Measurements from ENCODE around the gene GBE1.
A peak's percentile ranks its signal among the peaks of the same experiment; 100 is the strongest.

Gene GBE1

DNA sequence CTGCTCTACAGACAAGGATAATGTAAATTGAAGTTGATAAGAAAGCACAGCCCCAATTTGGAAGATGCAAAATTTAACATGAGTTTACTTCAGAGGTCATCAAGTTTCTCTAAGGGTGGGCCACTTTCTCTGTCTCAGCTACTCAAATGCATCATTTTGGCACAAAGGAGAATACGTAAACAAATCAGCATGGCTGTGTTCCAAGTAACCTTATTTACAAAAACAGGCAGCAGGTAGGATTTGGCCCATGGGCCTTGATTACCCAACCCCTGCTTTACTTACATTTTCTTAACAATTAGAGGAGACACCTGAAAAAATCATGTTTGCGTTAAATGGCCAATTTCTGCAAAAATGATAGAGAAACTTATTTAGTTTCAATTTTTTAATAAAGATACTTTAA lies 181.7 kb downstream of the GBE1 start:
- Histone ChIP-seq H3K4me1 (ENCODE audit: control extremely low read depth in 1 of 4, control insufficient read depth in 4 of 4, insufficient read depth in 4 of 4, low read length in 3 of 4) (no peaks in the 10 kb centered on the region), H3K36me3 (ENCODE audit: control insufficient read depth in 4 of 4, insufficient read depth in 4 of 4, low read length in 3 of 4) (peaks cover 2 to 6% (median 5%) of the 10 kb centered on the region in 4 experiments), H3K9me3 (ENCODE audit: control extremely low read depth in 1 of 5, control insufficient read depth in 4 of 5, insufficient read depth in 2 of 5, low read depth in 1 of 5, low read length in 4 of 5) (no peaks in the 10 kb centered on the region), H3K27ac (ENCODE audit: insufficient read depth in 1 of 2, low read depth in 1 of 2, low read length in 2 of 2, poor library complexity in 1 of 2, severe bottlenecking in 2 of 2) (no peak overlapping the region), H3K4me3 (ENCODE audit: control insufficient read depth in 1 of 7, extremely low read depth in 1 of 7, insufficient read depth in 4 of 7, low read depth in 2 of 7, low read length in 6 of 7) (no peak overlapping the region), H3K27me3 (replicated peaks in 2 of 5; ENCODE audit: control insufficient read depth in 4 of 5, insufficient read depth in 5 of 5, low read length in 4 of 5) (no peaks in the 10 kb centered on the region)
- ChIA-PET CTCF (interaction anchor here (4.8 kb wide), 1 partner anchor 64 kb away, joined by 37 read pairs; no protein-coding TSS in a partner anchor), POLR2A (no interaction called here)
- no peak for DNase-seq
- 89% methylated on average over 1 of the region's 2 CpGs for WGBS (ENCODE audit: insufficient coverage)

DNA sequence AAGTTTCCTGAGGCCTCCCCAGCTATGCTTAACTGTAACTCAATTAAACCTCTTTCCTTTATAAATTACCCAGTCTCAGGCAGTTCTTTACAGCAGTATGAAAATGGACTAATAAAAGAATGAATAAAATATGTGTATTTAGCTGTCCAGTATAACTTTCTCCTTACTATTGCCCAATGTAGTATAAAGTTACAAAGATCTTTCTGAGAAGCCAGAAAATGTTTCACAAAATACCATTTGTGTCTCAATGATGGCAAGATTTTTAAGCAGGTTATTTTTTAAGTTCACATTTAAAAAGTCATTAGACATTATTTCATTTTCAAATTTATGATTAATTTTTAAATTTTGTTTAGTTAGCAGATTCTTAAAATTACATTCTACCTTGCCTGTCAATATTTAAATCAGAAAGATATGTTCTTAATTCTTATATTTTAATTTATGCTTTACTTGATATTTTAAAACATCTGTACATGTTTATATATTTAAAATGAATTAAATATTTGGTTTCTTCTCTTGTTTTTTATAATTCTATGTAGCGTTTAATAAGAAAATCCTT lies 189.2 kb downstream of the GBE1 start:
- CTCF ChIA-PET, result interaction anchor here (1.9 to 3.1 kb wide), 2 partner anchors 9 to 10 kb away, joined by 6 to 9 read pairs; no protein-coding TSS in a partner anchor
- WGBS (ENCODE audit: insufficient coverage), result no CpG with 5 or more reads among the region's 1 CpG

DNA sequence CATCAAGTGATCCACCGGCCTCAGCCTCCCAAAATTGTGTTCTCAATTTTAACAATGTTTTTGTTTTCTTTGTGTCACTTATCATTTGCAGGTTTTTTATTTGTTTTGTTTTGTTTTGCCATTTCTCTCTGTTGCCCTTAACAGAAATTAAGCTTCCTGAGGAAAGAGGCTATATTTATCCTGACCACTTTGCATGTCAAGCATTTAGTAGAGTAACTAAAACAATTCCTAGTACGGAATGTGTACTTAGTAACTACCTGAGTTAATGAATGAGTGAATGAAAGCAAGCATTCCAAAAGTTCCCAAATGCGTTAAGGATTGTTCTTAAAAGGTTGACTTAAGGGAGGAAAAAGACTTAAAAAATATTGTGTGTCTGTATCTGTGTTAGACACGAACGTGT lies 193.1 kb downstream of the GBE1 start:
- POLR2A ChIA-PET, result no interaction called here
- Histone ChIP-seq H3K4me1 (ENCODE audit: control extremely low read depth in 1 of 4, control insufficient read depth in 4 of 4, insufficient read depth in 4 of 4, low read length in 3 of 4) (no peaks in the 10 kb centered on the region), H3K27me3 (replicated peaks in 2 of 5; ENCODE audit: control insufficient read depth in 4 of 5, insufficient read depth in 5 of 5, low read length in 4 of 5) (no peaks in the 10 kb centered on the region), H3K27ac (ENCODE audit: insufficient read depth in 1 of 2, low read depth in 1 of 2, low read length in 2 of 2, poor library complexity in 1 of 2, severe bottlenecking in 2 of 2) (no peak overlapping the region), H3K36me3 (ENCODE audit: control insufficient read depth in 4 of 4, insufficient read depth in 4 of 4, low read length in 3 of 4) (peaks cover 0 to 16% (median 3%) of the 10 kb centered on the region in 4 experiments), H3K4me3 (ENCODE audit: control insufficient read depth in 1 of 7, extremely low read depth in 1 of 7, insufficient read depth in 4 of 7, low read depth in 2 of 7, low read length in 6 of 7) (no peak overlapping the region), H3K9me3 (ENCODE audit: control extremely low read depth in 1 of 5, control insufficient read depth in 4 of 5, insufficient read depth in 2 of 5, low read depth in 1 of 5, low read length in 4 of 5) (peaks cover 0 to 13% (median 6%) of the 10 kb centered on the region in 5 experiments)
- no peak for DNase-seq
- 96% methylated on average over 3 of the region's 5 CpGs for WGBS (ENCODE audit: insufficient coverage)
- CTCF ChIA-PET, result interaction anchor here (2.2 kb wide), 1 partner anchor 13 kb away, joined by 7 read pairs; no protein-coding TSS in a partner anchor

More for the DNA sequence above, 189.2 kb downstream of the GBE1 start:
- POLR2A ChIA-PET, result no interaction called here
- peaks cover 0 to 7% (median 3%) of the 10 kb centered on the region in 4 experiments for H3K36me3 ChIP-seq (ENCODE audit: control insufficient read depth in 4 of 4, insufficient read depth in 4 of 4, low read length in 3 of 4)
- no peaks in the 10 kb centered on the region for H3K27me3 ChIP-seq (replicated peaks in 2 of 5; ENCODE audit: control insufficient read depth in 4 of 5, insufficient read depth in 5 of 5, low read length in 4 of 5)
- H3K27ac ChIP-seq (ENCODE audit: insufficient read depth in 1 of 2, low read depth in 1 of 2, low read length in 2 of 2, poor library complexity in 1 of 2, severe bottlenecking in 2 of 2), result no peak overlapping the region
- H3K4me1 ChIP-seq (ENCODE audit: control extremely low read depth in 1 of 4, control insufficient read depth in 4 of 4, insufficient read depth in 4 of 4, low read length in 3 of 4), result no peaks in the 10 kb centered on the region
- H3K9me3 ChIP-seq (ENCODE audit: control extremely low read depth in 1 of 5, control insufficient read depth in 4 of 5, insufficient read depth in 2 of 5, low read depth in 1 of 5, low read length in 4 of 5), result no peaks in the 10 kb centered on the region
- no peak for DNase-seq
- H3K4me3 ChIP-seq (ENCODE audit: control insufficient read depth in 1 of 7, extremely low read depth in 1 of 7, insufficient read depth in 4 of 7, low read depth in 2 of 7, low read length in 6 of 7), result no peak overlapping the region

- CTCF ChIA-PET, result interaction anchor here (1.5 kb wide), 1 partner anchor 17 kb away, joined by 4 read pairs; no protein-coding TSS in a partner anchor
- no peak overlapping the region for H3K4me3 ChIP-seq (ENCODE audit: control insufficient read depth in 1 of 7, extremely low read depth in 1 of 7, insufficient read depth in 4 of 7, low read depth in 2 of 7, low read length in 6 of 7)
- H3K27me3 ChIP-seq (replicated peaks in 2 of 5; ENCODE audit: control insufficient read depth in 4 of 5, insufficient read depth in 5 of 5, low read length in 4 of 5), result no peaks in the 10 kb centered on the region
- H3K9me3 ChIP-seq (ENCODE audit: control extremely low read depth in 1 of 5, control insufficient read depth in 4 of 5, insufficient read depth in 2 of 5, low read depth in 1 of 5, low read length in 4 of 5), result peaks cover 0 to 13% (median 6%) of the 10 kb centered on the region in 5 experiments
- WGBS (ENCODE audit: insufficient coverage), result 100% methylated on average over 1 of the region's 2 CpGs
- H3K36me3 ChIP-seq (ENCODE audit: control insufficient read depth in 4 of 4, insufficient read depth in 4 of 4, low read length in 3 of 4), result peaks cover 0 to 16% (median 5%) of the 10 kb centered on the region in 4 experiments
- no peaks in the 10 kb centered on the region for H3K4me1 ChIP-seq (ENCODE audit: control extremely low read depth in 1 of 4, control insufficient read depth in 4 of 4, insufficient read depth in 4 of 4, low read length in 3 of 4)
- DNase-seq, result no peak
- H3K27ac ChIP-seq (ENCODE audit: insufficient read depth in 1 of 2, low read depth in 1 of 2, low read length in 2 of 2, poor library complexity in 1 of 2, severe bottlenecking in 2 of 2), result no peak overlapping the region
- POLR2A ChIA-PET, result no interaction called here
Measured at GRCh38 chr3:81565041-81565440, 196.4 kb downstream of the GBE1 start.

- no peak overlapping the region for H3K4me3 ChIP-seq (ENCODE audit: control insufficient read depth in 1 of 7, extremely low read depth in 1 of 7, insufficient read depth in 4 of 7, low read depth in 2 of 7, low read length in 6 of 7)
- POLR2A ChIA-PET, result no interaction called here
- H3K27ac ChIP-seq (ENCODE audit: insufficient read depth in 1 of 2, low read depth in 1 of 2, low read length in 2 of 2, poor library complexity in 1 of 2, severe bottlenecking in 2 of 2), result no peak overlapping the region
- DNase-seq, result no peak
- peaks cover 0 to 11% (median 8%) of the 10 kb centered on the region in 4 experiments for H3K4me1 ChIP-seq (ENCODE audit: control extremely low read depth in 1 of 4, control insufficient read depth in 4 of 4, insufficient read depth in 4 of 4, low read length in 3 of 4)
- CTCF ChIA-PET, result no interaction called here
- peaks cover 0 to 6% (median 0%) of the 10 kb centered on the region in 4 experiments for H3K36me3 ChIP-seq (ENCODE audit: control insufficient read depth in 4 of 4, insufficient read depth in 4 of 4, low read length in 3 of 4)
- H3K27me3 ChIP-seq (replicated peaks in 2 of 5; ENCODE audit: control insufficient read depth in 4 of 5, insufficient read depth in 5 of 5, low read length in 4 of 5), result no peaks in the 10 kb centered on the region
- peaks cover 0 to 1% (median 0%) of the 10 kb centered on the region in 5 experiments for H3K9me3 ChIP-seq (ENCODE audit: control extremely low read depth in 1 of 5, control insufficient read depth in 4 of 5, insufficient read depth in 2 of 5, low read depth in 1 of 5, low read length in 4 of 5)
- no CpG with 5 or more reads among the region's 1 CpG for WGBS (ENCODE audit: insufficient coverage)
Measured at GRCh38 chr3:81558106-81558505, 203.3 kb downstream of the GBE1 start.

DNA sequence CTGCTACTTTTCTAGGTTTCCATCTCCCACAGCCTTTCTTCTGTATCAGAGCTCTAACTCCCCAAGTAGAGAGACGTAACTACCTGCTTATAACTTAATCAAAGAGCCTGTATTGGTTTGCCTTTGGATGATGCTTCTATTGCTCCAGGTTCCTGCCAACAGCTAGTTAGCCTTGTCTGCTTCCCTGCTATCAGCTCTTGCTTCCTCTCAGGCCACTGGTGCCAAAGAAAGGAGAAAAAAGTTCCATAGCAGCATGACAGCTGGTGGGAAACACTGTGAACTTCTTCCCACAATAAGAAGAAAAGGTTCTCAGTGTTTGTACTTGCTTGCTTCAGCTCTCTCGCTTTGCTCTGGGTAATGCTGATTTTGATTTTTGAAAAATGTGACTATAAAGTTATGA lies 206.6 kb downstream of the GBE1 start:
- 100% methylated on average over 1 of the region's 2 CpGs for WGBS (ENCODE audit: insufficient coverage)
- Histone ChIP-seq H3K9me3 (ENCODE audit: control extremely low read depth in 1 of 5, control insufficient read depth in 4 of 5, insufficient read depth in 2 of 5, low read depth in 1 of 5, low read length in 4 of 5) (peaks cover 0 to 8% (median 0%) of the 10 kb centered on the region in 5 experiments), H3K4me3 (ENCODE audit: control insufficient read depth in 1 of 7, extremely low read depth in 1 of 7, insufficient read depth in 4 of 7, low read depth in 2 of 7, low read length in 6 of 7) (no peak overlapping the region), H3K36me3 (ENCODE audit: control insufficient read depth in 4 of 4, insufficient read depth in 4 of 4, low read length in 3 of 4) (peaks cover 0 to 2% (median 2%) of the 10 kb centered on the region in 4 experiments), H3K4me1 (ENCODE audit: control extremely low read depth in 1 of 4, control insufficient read depth in 4 of 4, insufficient read depth in 4 of 4, low read length in 3 of 4) (peaks cover 0 to 11% (median 8%) of the 10 kb centered on the region in 4 experiments), H3K27ac (ENCODE audit: insufficient read depth in 1 of 2, low read depth in 1 of 2, low read length in 2 of 2, poor library complexity in 1 of 2, severe bottlenecking in 2 of 2) (peak overlapping the region in 1 of 2 experiments; percentile 0), H3K27me3 (replicated peaks in 2 of 5; ENCODE audit: control insufficient read depth in 4 of 5, insufficient read depth in 5 of 5, low read length in 4 of 5) (no peaks in the 10 kb centered on the region)
- POLR2A ChIA-PET, result no interaction called here
- DNase-seq, result peak in 1 of 3 donors; percentile 10
- CTCF ChIA-PET, result no interaction called here

GRCh38 chr3:81554388-81554787 lies 207.1 kb downstream of the GBE1 start:
- ChIA-PET CTCF (no interaction called here), POLR2A (no interaction called here)
- peak overlapping the region in 1 of 2 experiments; percentile 0 for H3K27ac ChIP-seq (ENCODE audit: insufficient read depth in 1 of 2, low read depth in 1 of 2, low read length in 2 of 2, poor library complexity in 1 of 2, severe bottlenecking in 2 of 2)
- no peak overlapping the region for H3K4me3 ChIP-seq (ENCODE audit: control insufficient read depth in 1 of 7, extremely low read depth in 1 of 7, insufficient read depth in 4 of 7, low read depth in 2 of 7, low read length in 6 of 7)
- peaks cover 0 to 12% (median under 1%) of the 10 kb centered on the region in 5 experiments for H3K9me3 ChIP-seq (ENCODE audit: control extremely low read depth in 1 of 5, control insufficient read depth in 4 of 5, insufficient read depth in 2 of 5, low read depth in 1 of 5, low read length in 4 of 5)
- no peaks in the 10 kb centered on the region for H3K27me3 ChIP-seq (replicated peaks in 2 of 5; ENCODE audit: control insufficient read depth in 4 of 5, insufficient read depth in 5 of 5, low read length in 4 of 5)
- DNase-seq, result peak; percentile 14 to 81 (median 70)
- peaks cover 0 to 11% (median 8%) of the 10 kb centered on the region in 4 experiments for H3K4me1 ChIP-seq (ENCODE audit: control extremely low read depth in 1 of 4, control insufficient read depth in 4 of 4, insufficient read depth in 4 of 4, low read length in 3 of 4)
- peaks cover 0 to 3% (median 2%) of the 10 kb centered on the region in 4 experiments for H3K36me3 ChIP-seq (ENCODE audit: control insufficient read depth in 4 of 4, insufficient read depth in 4 of 4, low read length in 3 of 4)
- no CpG with 5 or more reads among the region's 1 CpG for WGBS (ENCODE audit: insufficient coverage)
